Right lung (tissue), 5 donors: Measurements from ENCODE around the gene MDM4. TPM values are rescaled to one million over a fixed set of nuclear protein-coding genes. Genes with fewer than 3 reads are reported as not detected.

Experiments used
- DNase-seq, 2 donors: peaks; one replicate each; pipeline ENCODE4 v3.0.0-alpha.2; 2013
- polyA plus RNA-seq, 5 donors: library from polyadenylated mRNA; unstranded; fragments of 120-200 nt; gene quantifications; one replicate each; pipeline versions ENCODE4 v1.2.1 to v1.2.3, GENCODE V29; 2013; ENCODE audit warnings: inconsistent platforms in 1 of 5, low replicate concordance in 1 of 5; ENCODE audit not compliant: insufficient read length in 5 of 5, insufficient read depth in 1 of 5

Gene MDM4
- polyA plus RNA-seq, 5 donors, result 50.6 to 81.6 (median 56.4) TPM

GRCh38 chr1:204575221-204576190 is 59.3 kb downstream of the MDM4 start:
- no peak for DNase-seq

DNA sequence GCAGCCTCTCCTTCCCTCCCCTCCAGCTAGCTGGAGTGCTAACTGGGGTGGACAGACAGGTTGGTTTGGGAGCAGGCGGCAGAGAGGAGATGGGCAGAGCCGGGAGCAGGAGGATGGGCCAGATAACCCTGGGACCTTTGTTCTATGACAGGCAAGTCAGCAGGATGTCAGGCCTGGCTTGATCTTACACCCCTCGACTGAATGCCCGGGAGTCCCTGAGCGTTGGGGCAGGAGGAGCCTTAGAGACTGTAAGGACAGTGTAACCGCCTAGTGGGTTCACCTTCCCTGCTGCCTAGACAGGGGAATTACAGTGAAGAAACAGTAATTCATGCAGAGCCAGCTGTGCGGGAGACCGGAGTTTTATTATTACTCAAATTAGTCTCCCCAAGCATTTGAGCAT is 60.2 kb downstream of the MDM4 start:
- no peak for DNase-seq

DNA sequence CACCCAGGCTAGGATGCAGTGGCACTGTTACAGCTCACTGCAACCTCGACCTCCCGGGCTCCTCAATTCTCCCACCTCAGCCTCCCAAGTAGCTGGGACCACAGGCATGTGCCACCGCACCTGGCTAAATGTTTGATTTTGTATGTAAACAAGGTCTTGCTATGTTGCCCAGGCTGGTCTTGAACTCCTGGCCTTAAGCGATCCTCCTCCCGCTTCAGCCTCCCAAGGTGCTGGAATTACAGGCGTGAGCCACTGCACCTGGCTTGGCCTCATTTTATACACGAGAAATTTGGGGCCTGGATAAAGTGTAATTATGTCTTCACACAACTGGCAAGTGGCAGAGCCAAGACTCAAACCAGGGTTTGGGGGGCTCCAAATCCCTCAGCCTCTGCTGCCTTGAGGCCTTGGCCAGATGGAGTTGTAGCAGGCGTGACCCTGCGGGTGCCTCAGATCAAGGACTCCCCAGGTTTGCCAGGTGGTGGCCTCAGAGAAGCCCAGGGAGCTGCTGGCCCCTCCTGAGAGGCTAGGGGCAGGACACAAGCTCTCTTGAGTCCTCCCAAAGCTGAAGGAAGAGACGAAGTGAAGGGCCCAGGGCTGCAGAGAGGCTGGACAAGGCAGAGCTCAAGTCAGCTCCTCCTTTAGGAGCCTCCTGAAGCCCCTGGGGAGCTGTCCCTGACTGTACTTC is 61.7 kb downstream of the MDM4 start:
- no peak for DNase-seq

DNA sequence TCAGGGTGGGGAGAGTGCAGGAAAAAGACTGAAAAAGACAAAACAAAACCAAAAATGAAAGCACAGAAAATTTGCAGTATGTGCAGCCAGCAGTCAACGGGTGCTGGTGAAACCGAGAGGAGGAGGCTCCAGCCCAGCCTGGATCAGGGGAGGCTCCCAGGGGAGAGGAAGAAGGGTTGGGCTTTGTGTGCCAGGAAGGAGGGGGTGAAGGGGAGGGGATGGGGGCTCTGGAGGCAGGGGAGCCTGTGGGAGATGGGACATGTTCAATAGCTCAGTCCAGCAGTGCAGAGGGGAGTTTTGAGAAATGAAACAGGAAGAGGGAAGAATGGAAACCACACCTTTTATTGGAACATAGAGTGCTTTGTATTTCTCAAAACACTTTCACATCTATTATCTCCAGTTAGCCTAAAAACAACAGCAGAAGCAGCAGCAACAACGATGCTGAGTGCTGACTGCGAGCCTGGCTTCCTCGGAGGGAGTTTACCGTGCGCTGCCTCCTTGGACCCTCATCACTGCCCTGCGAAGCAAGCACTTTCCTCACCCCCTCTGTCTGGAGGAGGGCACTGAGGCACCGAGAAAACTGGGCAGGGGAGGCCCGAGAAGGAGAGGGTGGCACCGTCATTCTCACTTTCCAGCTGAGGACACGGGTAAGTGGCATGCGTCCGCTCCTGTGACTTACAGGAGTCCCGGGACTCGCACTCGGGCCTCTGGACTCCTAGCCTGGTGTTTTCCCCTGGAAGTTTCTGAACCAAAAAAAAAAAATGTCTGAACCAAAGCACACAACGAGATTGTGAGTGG is 62.9 kb downstream of the MDM4 start:
- no peak for DNase-seq

GRCh38 chr1:204579681-204580080 is 63.5 kb downstream of the MDM4 start:
- DNase-seq, result no peak

DNA sequence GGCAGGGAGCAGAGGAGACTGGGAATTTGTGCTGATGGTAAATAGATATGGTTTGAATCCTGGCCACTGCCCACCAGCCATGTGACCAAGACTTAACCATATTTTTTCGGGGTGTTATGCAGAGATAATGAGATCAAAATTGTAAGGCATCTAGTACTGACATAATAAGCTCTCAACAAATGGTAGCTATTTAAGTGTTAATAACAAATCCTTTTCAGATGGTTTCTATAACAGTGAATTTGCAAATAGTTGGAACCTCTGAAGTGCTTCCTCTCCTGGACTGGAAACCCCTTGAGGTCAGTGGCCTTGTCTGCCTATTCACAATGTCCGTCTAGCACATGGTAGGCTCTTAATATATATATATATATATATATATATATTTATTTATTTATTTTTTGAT is 64.7 kb downstream of the MDM4 start:
- DNase-seq, result no peak

GRCh38 chr1:204581759-204582158 is 65.6 kb downstream of the MDM4 start:
- no peak for DNase-seq

DNA sequence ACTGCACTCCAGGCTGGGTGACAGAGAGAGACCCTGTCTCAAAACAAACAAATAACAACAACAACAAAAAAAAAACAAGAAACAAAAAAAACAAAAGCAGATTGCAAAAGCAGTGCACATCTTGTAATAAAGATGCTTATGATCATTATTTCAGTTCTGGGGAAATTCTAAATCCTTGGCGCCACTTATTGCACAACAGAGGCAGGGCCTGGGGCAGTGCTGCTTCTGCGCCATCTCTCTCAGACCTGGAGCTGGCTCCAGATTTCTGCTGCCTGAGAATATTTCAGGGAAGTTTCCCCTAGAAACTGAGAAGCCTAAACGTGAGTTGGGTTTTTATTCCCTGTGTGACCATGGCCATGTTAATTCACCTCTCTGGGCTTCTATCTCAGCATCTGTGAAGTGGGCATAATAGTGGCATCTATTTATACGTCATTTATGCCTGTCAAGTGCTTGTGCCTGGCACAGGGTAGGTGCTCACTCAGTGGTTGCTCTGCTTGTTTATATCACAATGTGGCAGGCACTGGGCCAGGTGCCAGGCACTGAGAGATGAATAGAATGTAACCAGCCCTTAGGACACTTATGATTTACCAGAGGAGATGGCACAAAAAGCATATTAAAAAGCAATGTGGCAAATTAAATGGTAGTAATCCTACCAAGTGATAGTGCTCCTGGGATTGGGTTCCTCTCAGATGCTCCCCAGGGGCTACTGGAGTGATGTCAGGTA is 67.9 kb downstream of the MDM4 start:
- no peak for DNase-seq

DNA sequence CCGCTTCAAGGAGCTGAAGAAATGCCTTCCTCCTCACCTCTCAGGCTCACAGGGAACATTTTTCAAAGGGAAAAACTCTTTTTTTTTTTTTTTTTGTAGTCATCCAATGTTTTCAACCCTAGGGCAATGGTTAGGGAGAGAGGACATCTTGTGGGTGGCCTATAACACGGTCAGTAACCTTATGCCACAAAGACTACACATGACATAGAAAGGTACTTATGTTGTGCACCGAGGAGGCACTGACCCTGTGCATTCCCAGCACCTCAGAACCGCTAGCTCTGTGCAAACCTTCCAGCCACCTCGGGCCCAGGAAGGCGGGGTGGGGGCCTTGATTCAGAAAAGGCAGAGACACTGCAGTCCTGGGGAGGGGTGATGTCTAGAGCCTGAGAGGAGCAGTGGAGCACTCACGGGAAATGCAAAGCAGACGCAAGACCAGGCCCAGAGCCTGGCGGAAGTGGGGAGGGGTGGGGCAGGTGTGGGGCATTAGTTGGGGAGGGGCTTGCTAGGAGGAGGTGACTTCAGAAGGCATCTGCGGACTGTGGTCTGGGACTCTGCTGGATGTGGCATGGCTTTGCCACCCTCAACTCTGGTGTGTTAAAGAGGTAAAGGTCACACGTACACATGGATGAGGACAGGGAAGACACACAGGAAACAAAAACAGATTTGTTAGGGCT is 68.6 kb downstream of the MDM4 start:
- no peak for DNase-seq

DNA sequence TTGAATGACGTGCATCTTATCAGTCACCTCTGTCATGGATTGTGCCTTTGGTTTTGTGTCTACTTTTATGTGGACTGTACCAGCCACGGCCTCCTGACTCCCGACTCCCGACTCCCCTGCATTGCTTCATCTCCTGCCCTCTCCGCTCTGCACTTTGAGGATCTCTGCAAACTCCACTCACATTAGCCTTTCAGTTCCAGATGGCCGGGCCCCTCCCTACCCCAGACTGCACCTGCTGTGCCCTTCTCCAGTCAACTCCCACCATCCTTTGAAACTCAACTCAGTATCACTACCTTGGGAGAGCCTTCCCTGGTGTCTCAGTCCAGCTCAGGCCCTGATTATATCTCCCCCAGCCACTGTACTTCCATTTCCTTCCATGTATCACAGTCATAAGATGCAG is 71.4 kb downstream of the MDM4 start:
- no peak for DNase-seq

DNA sequence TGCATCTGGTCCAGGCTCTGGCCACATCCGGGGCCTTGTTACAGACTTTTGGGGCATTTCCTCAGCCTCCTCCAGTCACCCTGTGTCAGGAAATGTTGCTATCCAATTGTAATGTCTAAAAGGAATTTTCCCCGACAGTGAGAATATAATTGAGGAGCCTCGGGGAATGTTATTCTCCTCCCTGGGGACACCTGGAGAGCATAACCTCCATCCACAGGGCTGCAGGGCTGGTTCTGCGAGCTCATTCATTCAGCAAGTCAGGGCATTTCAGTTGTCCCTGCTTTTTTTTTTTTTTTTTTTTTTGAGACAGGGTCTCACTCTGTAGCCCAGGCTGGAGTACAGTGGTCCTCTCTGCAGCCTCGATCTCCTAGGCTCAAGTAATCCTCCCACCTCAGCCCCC is 72.6 kb downstream of the MDM4 start:
- no peak for DNase-seq

DNA sequence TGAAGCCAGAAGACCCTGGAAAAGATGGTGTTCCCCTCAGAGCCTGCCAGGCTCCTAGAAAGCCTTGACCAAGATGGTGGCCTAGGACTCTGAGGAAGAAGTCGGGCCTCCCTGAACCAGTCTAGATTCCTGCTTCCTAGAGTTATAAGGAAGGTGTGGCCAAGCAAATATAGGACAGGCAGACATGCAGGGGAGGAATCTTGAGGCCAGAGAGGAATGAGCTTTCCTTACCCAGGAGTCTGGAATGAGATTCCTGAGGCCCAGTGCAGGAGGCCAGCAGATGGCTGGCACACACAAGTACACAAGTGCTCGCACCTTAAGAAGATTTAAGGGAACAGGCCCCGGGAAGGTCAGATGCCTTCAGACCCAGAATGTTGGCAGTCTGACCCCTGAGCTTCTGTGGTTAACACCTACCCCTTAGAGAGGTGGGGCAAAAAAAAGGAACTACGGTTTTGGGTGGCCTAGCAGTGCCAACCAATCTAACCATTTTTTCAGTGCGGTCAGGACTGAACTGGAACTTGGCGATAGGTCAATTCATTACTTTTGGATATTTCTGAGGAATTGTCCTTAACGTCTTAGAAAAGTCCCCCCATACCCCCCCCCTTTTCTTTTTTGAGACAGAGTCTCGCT is 73.3 kb downstream of the MDM4 start:
- DNase-seq, result no peak

DNA sequence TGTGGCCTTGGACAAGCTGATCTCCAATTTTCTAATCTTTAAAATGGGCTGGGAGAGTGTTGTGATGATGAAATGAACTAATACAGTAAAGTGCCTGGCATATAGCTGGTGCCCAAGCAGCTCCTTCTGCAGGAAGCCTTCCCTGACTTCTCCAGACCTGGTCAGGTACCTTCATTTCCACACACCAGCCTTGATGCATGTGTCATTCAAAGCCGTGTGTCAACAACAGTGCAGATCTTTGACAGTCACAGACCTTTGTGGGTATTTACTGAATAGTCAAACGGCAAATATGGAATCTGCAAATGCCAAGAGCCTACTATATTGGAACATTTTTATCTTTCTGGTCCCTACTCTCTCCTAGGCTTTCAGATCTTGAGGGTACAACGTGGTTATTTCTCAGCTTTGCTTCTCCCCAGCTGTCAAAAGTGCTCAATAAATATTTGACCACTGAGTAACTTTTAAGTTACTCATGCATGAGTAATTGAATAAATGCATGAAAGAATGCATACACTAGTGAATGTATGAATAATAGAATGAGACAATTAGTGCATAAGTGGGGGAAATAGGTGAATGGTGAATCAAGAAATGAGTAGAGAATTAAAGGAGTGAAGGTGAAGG is 75.4 kb downstream of the MDM4 start:
- DNase-seq, result no peak

DNA sequence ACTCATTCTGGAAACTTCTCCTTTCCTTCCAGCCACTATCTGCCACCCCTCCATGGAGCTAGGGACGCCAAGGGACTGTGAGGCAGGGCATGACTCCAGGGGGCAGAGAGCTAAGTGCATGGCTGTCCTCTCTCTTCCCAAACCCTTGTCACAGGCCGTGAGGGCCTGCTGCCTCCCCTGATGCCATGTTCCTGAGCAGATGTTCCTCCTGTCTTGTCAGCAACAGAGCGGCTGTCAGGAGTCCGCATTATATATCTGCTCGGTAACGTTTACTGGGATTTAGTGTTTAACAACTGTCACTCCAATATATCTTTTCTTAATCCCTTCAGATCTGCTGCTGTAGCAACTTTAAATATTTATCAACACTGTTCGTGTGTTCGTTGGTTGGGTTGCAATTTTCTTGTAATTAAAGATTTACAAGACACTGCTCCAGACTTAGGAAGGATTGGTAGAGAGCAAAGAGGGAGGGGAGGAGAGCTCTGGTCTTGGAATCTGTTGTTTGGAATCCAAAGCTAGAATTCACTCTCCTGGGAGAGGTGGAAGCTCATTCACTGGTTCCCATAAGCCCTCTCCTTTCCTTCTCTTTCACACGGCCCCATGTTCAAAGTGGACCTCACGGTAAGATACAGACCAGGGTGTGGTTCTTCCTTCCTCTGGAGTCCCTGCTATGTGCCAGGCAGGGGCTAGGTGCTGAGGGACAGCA is 76.2 kb downstream of the MDM4 start:
- no peak for DNase-seq

DNA sequence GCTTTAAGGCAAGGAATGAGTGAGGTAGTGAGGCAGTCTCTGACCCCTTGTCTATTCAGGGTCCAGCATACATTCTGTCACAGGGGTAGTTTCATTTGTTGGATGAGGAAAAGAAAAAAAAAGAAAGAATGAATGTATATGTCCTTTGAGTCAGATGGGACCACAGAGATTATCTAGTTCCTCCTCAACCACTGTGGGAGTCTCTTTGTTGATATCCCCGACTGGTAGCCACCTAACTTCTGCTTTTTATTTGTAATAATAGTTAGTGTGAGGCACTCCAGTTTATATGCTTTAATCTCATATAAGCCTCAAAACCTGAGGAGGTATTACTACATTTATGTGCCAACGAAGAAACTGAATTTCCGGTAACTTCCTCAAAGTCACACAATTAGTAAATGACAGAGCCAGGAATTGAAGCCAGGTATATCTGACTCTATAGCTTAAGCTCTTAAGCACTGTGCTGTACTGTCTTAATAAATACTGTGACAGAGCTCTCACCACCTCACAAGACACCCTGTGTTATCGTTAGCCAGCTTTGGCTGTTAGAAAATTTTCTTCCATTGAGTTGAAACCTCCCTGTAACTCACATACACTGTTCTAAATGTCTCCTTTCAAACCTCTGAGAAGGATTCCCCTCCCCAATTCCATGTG is 82.2 kb downstream of the MDM4 start:
- no peak for DNase-seq

- DNase-seq, result no peak
These were observed 82.9 kb downstream of the MDM4 start for GRCh38 chr1:204599098-204599497.

- DNase-seq, result no peak
These were observed 83.4 kb downstream of the MDM4 start for GRCh38 chr1:204599596-204599995.

GRCh38 chr1:204600203-204600602 is 84.0 kb downstream of the MDM4 start:
- DNase-seq, result no peak

DNA sequence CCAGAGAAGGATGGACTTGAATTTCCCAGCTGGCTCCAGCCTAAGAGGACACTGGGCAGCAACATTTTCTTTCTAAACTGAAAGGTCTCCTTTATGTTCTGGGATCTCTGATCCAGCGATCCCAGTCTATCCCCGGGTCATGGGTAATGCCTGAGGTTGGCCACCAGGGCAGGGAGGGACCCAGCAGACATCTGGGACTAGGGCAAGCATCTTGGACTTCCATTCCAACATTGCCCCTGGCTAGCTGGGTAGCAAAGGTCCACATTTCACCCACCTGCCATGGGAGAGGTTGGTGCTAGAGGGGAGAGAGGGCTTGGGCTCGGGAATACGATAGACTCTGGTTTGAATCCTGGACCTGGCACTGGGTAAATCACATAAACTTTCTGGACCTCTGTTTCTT is 84.8 kb downstream of the MDM4 start:
- no peak for DNase-seq
